ENCODE measurements around the gene DHH. TPM values are rescaled to one million over a fixed set of nuclear protein-coding genes. Genes with fewer than 3 reads are reported as not detected.
A peak's percentile ranks its signal among the peaks of the same experiment; 100 is the strongest.

Gene DHH
- total and polyA plus RNA-seq, 9 of the 15 experiments (the other 6 are each of a cell fraction or from before 2014, with no cell fraction given), result 0.07 to 2.6 (median 0.54) TPM

DNA sequence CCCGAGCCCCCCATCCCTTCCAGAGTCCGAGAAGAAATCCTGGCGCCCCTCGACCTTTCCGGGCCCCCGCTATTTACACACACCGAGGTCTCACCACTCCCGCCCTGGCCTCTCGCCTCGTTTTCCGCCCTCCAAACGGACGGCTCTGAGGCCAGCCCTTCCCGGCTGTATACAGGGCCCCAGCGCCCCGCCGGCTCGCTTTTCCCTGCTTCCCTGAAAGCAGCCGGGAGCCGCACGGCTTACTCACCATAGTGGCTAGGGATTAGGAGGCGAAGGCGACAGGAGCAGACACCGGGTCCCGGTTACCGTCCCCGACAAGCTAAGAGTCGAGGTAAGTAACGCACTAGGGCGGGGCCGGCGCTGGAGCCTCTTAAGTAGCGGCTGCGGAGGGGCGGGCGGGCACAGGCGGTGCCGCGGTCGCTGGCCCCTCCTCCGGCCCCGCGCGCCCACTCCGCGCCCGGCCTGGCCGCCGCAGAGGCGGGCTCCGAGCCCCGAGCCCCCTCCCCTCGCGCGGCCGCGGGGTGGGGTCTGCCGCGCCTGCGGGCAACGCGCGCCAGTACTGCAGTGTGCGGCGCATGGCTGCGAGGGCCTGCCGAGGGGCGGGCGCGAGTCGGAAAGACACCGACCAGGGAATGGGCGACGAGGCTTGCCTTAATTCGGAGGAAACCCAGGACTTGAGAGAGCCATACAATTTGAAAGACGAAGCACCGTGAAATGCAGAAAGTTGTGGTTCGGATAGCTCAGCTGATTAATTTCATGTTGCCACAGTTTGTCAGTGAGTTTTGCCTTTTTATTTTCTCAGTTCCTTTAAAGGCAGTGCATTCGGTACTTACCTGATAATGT, 36.7 kb upstream of the DHH start, which contains the start of gene TUBA1B (continued):
- TF ChIP-seq HES1 (IDR thresholded peaks at IDR 0.05; ENCODE audit: low read depth) (no peak), RFX1 (IDR thresholded peaks at IDR 0.05) (no peak), ZFX (CRISPR knock-in tag; IDR thresholded peaks at IDR 0.05) (peak; percentile 83), RCOR1 (IDR thresholded peaks at IDR 0.05; ENCODE audit: borderline replicate concordance in 1 of 2, low read depth in 2 of 2, low read length in 2 of 2) (no peak; a peak in 1 of 4 replicates), TAF15 (IDR thresholded peaks at IDR 0.05; ENCODE audit: low read depth, low read length) (0 out of 2 replicates have a peak, but pooled peaks have one; percentile 82), KAT2B (IDR thresholded peaks at IDR 0.05; ENCODE audit: low read depth, low read length) (no peak), ATF2 (CRISPR knock-in tag; IDR thresholded peaks at IDR 0.05) (no peak), GABPB1 (CRISPR knock-in tag; IDR thresholded peaks at IDR 0.05) (no peak; the same call in 1 of the 2 replicates), ZNF134 (CRISPR knock-in tag; conservative IDR thresholded peaks at IDR 0.05) (0 out of 2 replicates have a peak, but pooled peaks have one; percentile 8), ZNF175 (CRISPR knock-in tag; IDR thresholded peaks at IDR 0.05; ENCODE audit: low read depth) (no peak), ZNF408 (CRISPR knock-in tag; IDR thresholded peaks at IDR 0.05; ENCODE audit: low read depth) (no peak), BCL6 (CRISPR knock-in tag; IDR thresholded peaks at IDR 0.05) (no peak), YBX1 (IDR thresholded peaks at IDR 0.05) (no peak), ZC3H11A (IDR thresholded peaks at IDR 0.05; ENCODE audit: low read depth, low read length) (no peak)
- TF ChIP-seq, protein P1, sequence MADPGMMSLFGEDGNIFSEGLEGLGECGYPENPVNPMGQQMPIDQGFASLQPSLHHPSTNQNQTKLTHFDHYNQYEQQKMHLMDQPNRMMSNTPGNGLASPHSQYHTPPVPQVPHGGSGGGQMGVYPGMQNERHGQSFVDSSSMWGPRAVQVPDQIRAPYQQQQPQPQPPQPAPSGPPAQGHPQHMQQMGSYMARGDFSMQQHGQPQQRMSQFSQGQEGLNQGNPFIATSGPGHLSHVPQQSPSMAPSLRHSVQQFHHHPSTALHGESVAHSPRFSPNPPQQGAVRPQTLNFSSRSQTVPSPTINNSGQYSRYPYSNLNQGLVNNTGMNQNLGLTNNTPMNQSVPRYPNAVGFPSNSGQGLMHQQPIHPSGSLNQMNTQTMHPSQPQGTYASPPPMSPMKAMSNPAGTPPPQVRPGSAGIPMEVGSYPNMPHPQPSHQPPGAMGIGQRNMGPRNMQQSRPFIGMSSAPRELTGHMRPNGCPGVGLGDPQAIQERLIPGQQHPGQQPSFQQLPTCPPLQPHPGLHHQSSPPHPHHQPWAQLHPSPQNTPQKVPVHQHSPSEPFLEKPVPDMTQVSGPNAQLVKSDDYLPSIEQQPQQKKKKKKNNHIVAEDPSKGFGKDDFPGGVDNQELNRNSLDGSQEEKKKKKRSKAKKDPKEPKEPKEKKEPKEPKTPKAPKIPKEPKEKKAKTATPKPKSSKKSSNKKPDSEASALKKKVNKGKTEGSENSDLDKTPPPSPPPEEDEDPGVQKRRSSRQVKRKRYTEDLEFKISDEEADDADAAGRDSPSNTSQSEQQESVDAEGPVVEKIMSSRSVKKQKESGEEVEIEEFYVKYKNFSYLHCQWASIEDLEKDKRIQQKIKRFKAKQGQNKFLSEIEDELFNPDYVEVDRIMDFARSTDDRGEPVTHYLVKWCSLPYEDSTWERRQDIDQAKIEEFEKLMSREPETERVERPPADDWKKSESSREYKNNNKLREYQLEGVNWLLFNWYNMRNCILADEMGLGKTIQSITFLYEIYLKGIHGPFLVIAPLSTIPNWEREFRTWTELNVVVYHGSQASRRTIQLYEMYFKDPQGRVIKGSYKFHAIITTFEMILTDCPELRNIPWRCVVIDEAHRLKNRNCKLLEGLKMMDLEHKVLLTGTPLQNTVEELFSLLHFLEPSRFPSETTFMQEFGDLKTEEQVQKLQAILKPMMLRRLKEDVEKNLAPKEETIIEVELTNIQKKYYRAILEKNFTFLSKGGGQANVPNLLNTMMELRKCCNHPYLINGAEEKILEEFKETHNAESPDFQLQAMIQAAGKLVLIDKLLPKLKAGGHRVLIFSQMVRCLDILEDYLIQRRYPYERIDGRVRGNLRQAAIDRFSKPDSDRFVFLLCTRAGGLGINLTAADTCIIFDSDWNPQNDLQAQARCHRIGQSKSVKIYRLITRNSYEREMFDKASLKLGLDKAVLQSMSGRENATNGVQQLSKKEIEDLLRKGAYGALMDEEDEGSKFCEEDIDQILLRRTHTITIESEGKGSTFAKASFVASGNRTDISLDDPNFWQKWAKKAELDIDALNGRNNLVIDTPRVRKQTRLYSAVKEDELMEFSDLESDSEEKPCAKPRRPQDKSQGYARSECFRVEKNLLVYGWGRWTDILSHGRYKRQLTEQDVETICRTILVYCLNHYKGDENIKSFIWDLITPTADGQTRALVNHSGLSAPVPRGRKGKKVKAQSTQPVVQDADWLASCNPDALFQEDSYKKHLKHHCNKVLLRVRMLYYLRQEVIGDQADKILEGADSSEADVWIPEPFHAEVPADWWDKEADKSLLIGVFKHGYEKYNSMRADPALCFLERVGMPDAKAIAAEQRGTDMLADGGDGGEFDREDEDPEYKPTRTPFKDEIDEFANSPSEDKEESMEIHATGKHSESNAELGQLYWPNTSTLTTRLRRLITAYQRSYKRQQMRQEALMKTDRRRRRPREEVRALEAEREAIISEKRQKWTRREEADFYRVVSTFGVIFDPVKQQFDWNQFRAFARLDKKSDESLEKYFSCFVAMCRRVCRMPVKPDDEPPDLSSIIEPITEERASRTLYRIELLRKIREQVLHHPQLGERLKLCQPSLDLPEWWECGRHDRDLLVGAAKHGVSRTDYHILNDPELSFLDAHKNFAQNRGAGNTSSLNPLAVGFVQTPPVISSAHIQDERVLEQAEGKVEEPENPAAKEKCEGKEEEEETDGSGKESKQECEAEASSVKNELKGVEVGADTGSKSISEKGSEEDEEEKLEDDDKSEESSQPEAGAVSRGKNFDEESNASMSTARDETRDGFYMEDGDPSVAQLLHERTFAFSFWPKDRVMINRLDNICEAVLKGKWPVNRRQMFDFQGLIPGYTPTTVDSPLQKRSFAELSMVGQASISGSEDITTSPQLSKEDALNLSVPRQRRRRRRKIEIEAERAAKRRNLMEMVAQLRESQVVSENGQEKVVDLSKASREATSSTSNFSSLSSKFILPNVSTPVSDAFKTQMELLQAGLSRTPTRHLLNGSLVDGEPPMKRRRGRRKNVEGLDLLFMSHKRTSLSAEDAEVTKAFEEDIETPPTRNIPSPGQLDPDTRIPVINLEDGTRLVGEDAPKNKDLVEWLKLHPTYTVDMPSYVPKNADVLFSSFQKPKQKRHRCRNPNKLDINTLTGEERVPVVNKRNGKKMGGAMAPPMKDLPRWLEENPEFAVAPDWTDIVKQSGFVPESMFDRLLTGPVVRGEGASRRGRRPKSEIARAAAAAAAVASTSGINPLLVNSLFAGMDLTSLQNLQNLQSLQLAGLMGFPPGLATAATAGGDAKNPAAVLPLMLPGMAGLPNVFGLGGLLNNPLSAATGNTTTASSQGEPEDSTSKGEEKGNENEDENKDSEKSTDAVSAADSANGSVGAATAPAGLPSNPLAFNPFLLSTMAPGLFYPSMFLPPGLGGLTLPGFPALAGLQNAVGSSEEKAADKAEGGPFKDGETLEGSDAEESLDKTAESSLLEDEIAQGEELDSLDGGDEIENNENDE (IDR thresholded peaks at IDR 0.05; ENCODE audit: low read depth, low read length), result no peak
